ENCODE results near the gene TSPAN2.

TSPAN2 gene

DNA sequence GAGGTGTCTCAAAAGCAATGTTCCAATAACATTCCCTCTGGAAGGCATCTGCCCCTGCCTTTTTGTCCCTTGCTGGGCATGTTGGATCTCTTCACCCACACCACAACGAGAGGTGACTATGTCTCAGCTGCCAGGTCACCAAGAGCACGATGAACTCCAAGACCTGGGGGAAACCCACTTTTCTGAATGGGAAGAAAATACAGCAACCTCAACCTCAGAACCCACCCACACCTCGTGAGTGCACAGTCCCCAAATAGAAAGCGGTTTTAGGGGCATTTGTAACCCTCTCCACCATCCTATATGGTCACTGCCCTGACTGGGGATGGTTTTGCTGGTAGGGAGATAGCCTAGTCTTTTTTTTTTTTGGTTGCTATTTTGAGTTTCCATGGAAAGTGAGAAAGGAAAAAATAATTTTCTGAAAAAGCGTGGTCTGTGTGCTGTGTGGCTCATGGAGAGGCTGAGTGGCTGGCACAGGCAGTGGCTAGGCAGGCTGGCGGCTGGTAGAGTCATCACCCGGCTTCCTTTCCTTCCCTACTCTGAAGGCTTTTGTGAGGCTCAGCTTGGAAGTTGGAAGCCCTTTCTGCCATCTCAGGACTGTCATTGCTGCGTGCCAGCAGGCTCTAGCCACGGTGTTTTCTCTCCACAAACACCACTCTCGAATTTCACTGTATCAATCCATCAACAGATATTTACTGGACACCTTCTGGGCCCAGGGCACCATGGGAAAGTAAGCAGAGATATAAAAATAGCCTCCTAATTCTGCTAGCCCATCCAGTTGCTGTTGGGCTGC is 15.8 kb downstream of the TSPAN2 start:
- peak; percentile 28 to 36 for ATAC-seq

DNA sequence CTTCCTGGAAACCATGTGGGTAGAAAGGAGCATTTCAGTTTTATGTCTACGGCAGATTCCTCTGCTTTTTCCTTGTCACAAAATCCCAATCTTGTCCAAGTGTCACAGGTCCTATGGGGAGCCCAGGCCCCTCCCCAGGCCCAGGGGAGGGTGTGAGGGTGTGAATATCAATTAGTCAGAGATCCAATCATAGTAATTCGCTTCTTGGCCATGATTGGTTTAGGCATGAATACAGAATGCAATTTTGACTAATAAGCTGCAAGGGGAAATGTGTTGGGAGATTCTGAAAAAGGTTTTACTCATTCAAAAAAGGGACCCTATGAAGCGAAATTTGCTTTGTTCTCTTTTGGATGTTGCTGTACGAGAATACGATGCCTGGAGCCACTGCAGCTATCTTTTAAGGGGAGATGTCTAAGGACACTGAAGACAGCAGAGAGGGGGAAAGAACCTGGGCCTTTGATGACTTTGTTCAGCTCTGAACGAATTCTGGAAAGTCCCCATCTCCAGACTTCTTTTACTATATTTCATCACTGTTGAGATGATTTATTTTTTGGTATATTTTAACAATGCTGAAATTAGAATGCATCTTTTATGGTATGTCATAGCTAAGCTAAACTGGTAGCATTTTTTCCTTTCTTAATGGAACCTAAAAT is 18.2 kb downstream of the TSPAN2 start:
- ATAC-seq: peak in 1 of 2 donors; percentile 31

DNA sequence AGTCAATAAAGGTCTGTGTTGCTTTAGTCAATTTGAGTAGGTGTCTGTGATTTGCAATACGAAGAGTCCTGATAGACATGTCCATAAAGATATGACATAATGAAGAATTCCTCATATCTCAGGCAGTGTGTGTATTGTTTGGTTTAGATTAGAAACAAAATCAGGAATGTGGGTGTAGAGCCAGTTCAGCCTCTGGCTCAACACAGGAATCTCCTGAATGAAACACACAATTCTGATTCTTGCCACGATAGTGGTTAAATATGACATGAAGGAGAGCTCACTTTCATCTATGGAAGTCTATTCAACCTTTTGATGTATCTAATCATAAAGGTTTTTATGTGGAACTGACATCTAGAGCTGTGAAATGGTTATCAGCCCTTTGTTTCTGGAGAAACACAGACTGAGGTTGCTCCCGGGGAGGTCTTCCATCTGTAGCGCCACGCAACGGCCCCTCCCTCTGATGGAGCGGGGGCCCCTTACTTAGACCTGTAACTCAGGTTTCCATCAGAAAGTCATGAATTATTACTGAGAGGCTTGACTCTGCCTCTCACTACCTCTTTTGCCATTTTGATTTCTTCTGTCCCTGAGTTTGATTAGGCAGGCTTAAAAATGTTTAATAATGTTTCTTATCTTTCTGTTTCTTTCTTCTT is 19.5 kb downstream of the TSPAN2 start:
- no peak for ATAC-seq

DNA sequence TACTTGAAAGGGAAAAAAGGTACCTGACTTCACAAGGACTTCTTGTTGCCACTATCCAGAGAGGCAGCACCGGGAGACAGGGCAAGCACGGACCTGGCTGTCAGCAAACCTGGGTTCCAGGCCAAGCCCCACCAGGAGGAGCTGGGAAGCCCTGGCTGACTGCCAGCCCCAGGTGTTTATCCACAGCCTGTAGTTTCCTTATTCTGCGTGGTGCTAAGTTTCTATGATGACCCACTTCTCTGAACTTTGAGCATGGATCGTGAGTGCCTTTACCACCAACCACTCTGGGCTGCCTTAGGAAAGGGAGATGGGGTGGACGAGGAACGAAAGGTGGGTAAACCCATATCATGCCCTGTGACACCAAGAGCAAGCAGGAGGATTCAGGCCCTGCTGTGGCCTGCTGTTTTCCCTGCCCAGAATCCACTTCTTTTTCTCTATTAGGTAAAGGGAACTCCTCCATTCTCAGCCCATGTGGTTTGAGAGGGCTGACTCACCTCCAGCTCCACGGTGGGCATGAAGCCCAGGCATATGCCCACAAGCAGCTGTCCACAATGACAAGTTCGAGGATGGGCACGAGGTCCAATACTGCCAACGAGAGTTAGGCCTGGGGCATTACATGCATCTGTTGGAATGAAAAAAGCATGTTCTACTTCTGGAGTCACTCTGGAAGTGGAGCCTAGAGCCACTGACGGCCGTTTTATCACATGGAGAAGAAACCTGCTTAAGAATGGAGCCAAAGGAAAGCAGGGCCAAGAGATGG is 20.3 kb downstream of the TSPAN2 start:
- no peak for ATAC-seq

DNA sequence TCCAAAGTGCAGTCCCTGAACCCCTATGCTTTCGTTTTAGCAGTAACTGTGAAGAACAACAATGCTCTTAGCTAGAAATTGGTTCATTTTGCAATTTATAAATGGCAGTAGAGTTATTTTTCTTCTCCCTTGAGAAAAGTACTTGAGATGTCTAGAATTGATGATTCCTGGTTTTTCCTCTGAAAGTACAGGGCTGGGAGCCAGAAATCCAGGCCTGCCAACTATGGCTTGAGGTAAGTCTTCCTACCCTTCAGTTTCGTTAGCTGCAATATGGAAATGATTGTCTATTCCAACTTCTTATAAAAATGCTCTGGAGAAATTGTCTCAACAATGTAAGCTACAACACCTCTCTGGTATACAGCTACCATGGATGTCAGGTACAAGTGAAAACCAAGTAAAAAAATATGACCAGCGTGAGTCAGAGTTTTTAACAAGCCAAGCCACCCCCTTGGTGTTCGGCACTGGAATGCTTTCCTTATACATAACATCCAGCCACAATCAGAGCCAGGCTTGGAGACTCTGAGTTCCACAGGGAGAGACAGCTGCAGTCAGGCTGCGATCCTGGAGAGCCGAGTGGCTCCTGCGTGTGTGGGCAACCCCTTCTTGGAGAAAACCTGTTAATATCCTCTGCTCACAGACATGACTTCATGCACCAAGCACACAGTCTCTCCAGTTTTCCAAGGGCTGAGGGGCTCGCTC is 22.0 kb downstream of the TSPAN2 start:
- no peak for ATAC-seq

DNA sequence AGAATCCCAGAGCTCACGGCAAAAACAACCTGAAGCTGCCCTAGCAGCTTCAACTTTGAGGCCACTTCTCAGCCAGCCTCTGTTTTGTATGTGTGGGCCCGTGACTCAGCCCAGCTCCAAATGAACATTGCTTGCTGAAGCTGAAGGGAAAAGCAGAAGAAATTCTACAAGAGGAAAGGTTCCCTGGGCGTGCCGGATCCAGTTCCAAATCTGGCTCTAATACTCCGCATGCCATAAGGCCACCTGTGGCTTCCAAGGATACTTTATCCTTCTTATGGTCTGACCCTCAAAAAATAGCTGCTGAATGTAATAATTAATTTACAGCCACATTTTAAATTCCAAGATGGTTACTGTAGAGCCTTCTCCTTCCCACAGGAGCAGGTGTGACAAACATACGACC is 24.3 kb downstream of the TSPAN2 start:
- no peak for ATAC-seq

DNA sequence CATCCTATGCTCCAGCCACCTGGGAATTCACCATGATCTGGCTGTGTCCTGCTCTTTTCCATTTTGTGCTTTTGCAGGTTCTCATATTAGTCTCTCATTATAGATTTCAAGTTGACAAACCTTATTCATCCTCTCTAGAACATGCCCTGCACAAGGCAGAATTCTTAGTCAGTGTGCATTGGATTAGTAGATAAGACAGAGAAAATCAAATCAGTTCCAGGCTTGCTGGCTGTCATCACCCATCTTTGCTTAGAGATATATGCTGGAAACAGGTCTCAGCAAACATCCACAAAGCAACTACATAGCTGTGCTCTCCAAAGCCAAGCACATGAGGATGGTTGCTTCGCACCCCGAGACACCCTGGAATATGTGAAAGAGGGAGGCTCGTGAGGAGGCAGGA is 24.8 kb downstream of the TSPAN2 start:
- no peak for ATAC-seq

DNA sequence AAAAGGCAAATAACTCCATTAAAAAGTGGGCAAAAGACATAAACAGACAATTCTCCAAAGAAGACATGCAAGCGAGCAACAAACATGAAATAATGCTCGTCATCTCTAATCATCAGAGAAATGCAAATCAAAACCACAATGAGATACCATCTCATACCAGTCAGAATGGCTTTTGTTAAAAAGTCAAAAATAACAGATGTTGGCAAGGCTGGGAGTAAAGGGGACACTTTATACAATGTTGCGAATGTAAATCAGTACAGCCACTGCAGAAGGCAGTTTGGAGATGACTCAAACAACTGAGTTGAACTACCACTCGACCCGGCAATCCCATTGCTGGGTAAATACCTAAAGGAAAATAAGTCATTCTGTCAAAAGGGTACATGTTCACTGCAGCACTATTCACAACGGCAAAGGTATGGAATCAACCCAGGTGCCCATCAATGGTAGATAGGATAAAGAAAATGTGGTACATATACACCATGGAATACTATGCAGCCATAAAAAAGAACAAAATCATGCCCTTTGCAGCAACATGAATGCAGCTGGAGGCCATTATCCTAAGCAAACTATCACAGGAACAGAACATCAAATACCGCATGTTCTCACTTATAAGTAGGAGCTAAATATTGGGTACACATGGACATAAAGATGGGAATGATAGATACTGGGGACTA is 25.9 kb downstream of the TSPAN2 start:
- ATAC-seq: peak; percentile 69 to 74

DNA sequence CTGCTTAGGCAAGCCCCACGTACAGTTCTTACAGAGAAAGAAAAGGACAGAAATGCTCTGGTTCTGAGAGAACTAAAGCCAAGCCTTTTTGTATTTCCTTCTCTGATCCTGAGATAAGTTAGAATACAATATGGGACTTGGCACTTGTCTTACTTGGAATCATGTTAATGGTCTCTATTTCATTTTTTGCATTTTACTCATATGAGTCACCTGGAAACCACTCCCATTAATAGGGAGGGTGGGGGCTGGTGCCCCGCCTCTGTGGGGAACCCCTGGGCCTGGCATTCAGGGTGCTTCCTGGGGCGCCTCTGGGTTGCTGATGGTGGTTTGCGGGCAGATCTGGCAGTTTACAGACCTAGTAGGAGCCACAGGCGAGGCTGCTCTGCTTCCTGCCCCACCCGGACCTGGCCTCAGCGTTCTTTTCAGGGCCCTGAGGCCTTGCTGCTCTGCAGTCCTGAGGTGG is 26.7 kb downstream of the TSPAN2 start:
- peak; percentile 91 to 94 for ATAC-seq

DNA sequence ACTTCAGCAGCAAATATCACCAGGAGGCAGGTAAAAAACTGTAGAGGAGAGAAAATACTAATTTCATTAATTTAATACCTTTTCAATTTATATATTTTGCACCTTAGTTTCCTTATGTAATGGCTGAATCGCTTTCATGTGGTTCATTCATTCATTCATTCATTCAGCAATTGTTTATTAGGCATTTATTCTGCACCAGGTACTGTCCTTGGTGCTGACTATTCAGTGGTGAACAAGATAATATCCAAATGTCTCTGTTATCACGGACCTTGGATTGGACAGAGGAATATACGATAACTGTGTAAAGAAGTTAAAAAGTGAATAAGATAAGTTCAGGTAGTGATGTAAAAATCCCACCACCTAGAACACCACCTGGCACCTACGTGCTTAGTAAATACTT is 28.8 kb downstream of the TSPAN2 start:
- no peak for ATAC-seq

DNA sequence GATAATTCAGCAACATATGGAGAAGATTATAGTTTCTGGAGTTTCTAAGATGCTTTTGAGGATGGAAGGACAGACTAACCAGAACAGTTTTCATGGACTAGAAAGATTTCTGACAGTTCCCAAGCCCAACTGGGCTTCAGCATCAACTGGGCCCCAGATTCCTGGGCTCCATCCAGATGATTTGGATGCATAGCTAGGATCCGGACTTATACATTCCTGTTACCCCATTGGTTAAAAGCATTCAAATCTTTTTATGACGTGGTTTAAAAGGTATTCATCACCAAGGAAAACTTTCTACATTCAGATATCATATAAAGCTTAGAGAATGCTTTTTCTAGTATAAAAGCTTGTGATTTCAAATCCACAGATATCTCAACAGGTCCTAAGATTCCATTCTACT is 30.0 kb downstream of the TSPAN2 start:
- ATAC-seq: no peak

DNA sequence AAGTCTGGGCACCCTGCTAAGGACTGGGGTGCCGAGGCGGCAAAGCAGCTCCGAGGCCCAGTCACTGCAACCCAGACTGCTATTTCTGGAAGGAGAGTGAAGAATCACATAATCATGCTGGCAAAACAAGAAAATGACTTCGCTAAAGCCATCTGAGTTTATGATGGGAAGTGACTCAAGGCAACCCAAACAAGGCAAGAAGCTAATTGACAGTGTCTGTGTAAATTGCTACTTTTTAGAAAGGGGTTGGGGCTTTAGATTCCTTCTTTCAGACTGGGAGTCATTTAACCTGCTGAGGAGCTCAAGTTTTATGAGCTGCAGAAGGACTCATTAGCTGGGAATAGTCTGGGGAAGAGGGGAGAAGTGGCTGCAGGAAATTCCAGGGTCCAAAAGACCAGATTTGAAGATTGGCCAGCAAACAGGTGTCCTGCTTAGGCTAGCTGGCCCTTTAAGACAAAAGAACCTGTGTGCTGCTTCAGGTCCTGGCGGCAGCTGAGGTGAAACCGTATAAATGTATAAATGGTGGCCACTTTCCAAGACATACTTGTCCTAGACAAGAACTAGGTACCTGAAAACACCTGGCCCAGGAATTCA is 31.5 kb downstream of the TSPAN2 start:
- ATAC-seq: no peak

DNA sequence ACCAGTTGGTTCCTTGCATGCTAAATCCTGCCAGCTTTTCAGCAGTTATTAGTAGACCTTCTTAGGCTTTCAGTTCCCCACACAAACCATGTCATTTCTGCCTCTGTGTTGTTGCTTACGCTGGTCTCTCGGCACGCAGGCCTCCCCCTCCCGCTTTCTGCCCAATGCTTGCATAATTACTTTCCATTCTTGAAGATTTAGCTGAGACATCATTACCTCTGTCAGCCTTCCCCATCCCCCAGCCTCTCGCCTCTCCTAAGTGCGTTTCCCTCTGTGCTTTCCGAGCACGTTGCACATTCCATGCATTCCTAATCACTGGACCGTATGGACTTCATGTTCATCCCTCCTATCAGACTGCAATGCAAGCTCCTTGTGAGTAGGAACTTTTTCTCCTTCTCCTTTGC is 32.9 kb downstream of the TSPAN2 start:
- ATAC-seq: no peak

DNA sequence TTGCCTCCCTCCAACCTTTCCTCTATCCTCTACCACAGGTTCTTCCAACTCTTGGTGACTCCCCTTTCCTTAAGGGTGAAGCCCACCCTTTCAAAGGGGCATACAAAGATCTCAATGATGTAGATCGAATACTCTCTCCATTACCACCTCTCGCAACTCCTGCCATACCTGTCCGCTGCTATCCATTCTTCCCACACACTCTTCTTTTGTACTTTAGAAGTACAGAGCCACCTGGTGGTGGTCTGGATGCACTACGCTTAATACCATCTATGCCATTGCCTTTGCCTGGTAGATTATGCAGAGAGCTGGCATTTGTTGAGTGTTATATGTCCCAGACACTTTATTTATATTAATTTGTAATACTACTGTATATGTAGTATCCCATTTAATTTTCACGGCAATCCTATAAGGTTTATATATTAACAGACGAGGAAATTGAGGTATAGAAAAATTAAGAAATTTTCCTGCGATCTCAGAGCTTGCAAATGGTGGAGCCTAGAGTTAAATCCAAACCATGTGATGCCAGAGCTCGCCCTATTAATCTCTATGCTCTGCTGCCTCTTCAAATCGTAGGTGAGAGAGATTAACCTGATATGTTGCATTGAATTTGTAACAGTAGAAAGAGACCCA is 36.7 kb downstream of the TSPAN2 start:
- peak; percentile 55 to 79 for ATAC-seq

DNA sequence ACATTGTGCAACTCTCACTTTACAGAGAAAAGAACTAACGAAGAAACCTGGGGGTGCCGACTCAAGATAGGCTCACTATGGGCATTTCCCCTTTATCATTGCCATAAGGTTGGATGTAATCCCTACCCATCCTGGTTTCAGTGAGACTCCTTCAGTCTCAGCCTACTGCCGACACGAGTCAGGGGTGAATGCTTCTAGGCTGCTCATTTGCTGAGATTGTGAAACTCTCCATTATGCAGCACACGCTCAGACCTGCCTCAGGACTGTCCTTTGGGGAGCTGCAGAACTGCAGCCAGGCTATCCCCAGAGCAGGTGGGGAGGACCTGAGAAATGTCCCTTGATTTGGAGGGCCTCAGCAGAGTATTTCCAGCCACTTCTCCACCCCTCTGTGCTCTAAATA is 37.5 kb downstream of the TSPAN2 start:
- no peak for ATAC-seq

DNA sequence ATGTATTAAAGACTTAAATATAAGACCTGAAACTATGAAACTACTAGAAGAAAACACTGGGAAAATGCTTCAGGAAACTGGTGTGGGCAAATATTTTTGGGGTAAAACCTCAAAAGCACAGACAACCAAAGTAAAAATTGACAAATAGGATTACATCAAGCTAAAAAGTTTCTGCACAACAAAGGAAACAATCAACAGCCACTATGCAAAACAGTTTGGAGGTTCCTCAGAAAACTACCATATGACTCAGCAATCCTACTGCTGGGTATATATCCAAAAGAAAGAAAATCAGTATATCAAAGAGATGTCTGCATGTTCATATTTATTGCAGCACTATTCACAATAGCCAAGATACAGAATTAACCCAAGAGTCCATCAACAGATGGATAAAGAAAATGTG is 42.6 kb downstream of the TSPAN2 start:
- no peak for ATAC-seq

DNA sequence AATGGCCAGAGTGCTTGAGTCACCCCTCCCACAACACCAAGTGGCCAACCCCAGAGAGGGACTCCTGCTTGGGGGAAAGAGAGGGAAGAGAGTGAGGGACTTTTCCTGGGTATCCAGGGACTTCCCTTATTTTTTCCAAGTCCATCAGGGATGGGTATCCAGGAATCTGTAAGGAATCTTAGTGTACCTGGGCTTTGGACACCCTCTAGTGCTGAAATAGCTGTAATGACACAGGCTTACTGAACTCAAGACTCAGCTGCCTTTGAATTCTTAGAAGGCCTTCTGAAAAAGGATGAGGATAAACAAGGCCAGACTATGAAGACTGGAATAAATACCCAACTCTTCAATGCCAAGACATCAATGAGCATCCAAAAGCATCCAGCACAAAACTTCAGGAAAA is 47.6 kb downstream of the TSPAN2 start:
- no peak for ATAC-seq

DNA sequence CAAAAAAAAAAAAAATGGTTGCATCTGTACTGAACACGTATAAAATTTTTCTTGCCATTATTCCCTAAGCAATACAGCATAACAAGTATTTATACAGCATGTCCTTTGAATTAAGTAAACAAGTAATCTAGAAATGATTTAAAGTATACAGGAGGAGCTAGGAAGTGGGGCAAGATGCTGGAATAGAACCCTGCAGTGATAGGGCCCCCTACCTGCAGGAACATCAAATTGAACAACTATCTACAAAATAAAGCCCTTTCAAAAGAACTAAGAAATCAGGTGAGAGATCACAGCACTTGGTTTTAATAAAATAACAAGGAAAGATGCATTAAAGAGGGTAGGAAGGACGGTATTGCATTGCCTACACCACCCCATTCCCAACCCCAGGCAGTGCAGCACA is 48.8 kb downstream of the TSPAN2 start:
- ATAC-seq: no peak

DNA sequence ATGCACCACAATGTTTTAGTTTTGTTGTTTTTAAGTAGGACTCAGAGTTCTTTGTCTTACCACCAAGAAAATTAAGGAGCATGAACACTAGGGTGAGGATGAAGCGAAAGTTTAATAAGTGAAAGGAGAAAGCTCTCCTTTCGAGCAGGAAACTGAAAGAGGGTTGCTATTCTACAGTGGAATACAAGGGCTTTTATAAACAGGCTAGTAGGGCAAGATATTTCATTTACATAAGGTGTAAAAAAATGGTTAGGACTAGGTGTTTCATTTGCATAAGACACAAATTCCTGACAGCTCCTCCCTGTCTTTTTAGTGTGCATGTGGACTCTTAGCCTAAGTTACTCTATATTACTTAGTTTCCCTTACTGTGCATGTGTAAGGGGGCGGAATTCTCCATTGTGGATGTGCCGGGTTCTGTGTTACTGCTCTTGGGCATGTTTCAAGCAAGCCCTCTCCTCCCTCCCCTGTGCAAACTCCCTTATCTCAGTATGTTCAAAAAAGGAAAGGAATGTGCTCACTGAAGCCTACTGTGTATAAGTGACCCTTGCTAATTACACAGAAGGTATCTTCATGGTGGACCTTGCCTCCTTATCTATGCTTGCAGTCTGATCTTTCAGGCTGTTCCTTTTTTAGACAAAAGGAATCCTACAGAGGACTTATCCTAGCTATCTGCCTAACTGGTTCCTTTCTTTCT is 52.3 kb downstream of the TSPAN2 start:
- ATAC-seq: no peak

DNA sequence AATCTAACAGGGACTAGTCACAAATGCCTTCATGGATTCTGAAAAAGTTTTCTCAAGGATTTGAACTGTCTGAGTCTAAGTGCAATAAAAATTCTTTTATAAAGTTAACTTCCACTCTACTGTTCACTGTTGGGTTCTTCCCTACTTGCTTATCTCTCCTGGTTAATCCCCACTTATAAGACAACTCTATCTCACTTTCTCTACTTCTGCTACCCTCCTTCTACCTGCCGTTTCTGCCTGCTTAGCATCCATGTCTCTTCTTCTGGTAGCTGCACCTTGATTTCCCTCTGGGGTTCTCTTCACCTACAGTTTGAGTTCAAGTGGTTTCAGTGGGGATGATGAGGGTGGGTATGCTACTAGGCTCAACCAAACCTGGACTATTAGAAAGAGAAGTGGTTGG is 53.7 kb downstream of the TSPAN2 start:
- ATAC-seq: no peak

All from activated CD4-positive, CD25-positive, alpha-beta regulatory T cell treated with anti-CD3 and anti-CD28 coated beads, Interleukin-2, amount 50 U/mL, for 24 hours (primary cell).